Epithelial cell of proximal tubule (primary cell): ENCODE results near the gene GPR17. TPM values are rescaled to one million over a fixed set of nuclear protein-coding genes. Genes with fewer than 3 reads are reported as not detected.

Experiments
- DNase-seq: peaks from one replicate; pipeline ENCODE4 v3.0.0-alpha.2; 2011; ENCODE audit warnings: low read depth
- H3K4me3 ChIP-seq: 2 replicates; pipeline ENCODE4 v1.5.1; 2011; ENCODE audit warnings: low read depth, mild to moderate bottlenecking, low read length
- CTCF ChIP-seq: conservative IDR thresholded peaks from 2 replicates; pipeline ENCODE4 v1.5.1; 2012; ENCODE audit warnings: low read depth, mild to moderate bottlenecking, low read length
- total RNA-seq: library from RNA; depleted of rRNA; stranded (reverse); fragments of >200 nt; gene quantifications from 2 replicates; pipeline ENCODE4 v1.2.3, GENCODE V29; 2015

GPR17 gene, protein sequence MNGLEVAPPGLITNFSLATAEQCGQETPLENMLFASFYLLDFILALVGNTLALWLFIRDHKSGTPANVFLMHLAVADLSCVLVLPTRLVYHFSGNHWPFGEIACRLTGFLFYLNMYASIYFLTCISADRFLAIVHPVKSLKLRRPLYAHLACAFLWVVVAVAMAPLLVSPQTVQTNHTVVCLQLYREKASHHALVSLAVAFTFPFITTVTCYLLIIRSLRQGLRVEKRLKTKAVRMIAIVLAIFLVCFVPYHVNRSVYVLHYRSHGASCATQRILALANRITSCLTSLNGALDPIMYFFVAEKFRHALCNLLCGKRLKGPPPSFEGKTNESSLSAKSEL
- not detected in 2 replicates for total RNA-seq

GRCh38 chr2:127645395-127646291 lies at the start of gene GPR17:
Gene GPR17, plus strand, starts transcription at chr2:127646153. Its CDS starts 4,583 bp downstream, at chr2:127650736.
- no peak for DNase-seq
- no peak for TF ChIP-seq CTCF
- H3K4me3 ChIP-seq = no peak within 1 kb of the TSS

GRCh38 chr2:127596311-127597045 lies 49.5 kb upstream of the GPR17 start:
- DNase-seq = no peak
- H3K4me3 ChIP-seq = no peak overlapping the region
- TF ChIP-seq CTCF = no peak

DNA sequence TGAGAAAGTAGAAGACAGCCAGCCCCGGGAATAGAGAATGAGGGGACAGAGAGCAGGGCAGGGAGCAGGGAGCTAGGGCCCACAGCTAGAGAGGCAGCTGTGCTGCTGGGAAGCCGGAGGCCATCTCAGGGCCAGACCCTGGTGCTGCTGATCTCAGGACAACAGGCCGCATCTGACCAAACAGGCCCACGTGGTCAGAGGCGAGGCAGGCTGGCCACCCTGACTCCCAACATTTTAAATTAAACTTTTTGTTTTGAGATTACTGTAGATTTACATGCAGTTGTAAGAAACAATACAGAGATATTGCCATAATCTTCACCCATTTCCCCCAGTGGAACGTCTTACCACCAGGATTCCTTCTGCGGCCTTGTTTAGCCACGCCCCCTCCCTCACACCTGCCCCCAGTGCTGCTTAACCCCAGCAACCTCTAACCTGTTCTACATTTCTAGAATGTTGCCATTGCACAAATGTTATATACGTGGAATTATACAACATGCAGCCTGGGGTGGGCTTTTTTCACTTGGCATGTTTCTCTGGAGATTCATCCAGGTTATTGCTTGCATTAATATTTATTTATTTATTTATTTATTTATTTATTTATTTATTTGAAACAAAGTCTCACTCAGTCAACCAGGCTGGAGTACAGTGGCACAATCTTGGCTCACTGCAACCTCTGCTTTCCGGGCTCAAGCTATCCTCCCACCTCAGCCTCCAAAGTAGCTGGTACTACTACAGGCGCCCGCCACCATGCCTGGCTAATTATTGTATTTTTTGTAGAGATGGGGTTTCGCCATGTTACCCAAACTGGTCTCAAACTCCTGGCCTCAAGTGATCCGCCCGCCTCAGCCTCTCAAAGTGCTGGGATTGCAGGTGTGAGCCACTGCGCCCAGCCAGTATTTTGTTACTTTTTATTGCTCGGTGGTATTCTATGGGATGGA lies 48.6 kb upstream of the GPR17 start:
- no peak overlapping the region for H3K4me3 ChIP-seq
- no peak for TF ChIP-seq CTCF
- no peak for DNase-seq

GRCh38 chr2:127597984-127598380 lies 48.0 kb upstream of the GPR17 start:
- no peak for DNase-seq
- H3K4me3 ChIP-seq = no peak overlapping the region
- TF ChIP-seq CTCF = no peak

GRCh38 chr2:127598711-127599110 lies 47.2 kb upstream of the GPR17 start:
- no peak overlapping the region for H3K4me3 ChIP-seq
- DNase-seq = no peak
- TF ChIP-seq CTCF = no peak

GRCh38 chr2:127599211-127599610 lies 46.7 kb upstream of the GPR17 start:
- no peak for TF ChIP-seq CTCF
- no peak overlapping the region for H3K4me3 ChIP-seq
- no peak for DNase-seq
